ENCODE results near the gene PNPLA3. TPM values are rescaled to one million over a fixed set of nuclear protein-coding genes. Genes with fewer than 3 reads are reported as not detected.

The PNPLA3 gene
- total and polyA plus RNA-seq, 2 of the 4 experiments (the other 2 are of a cell fraction) = 3.6 to 7.5 TPM

GRCh38 chr22:43931771-43932170, 8.2 kb downstream of the PNPLA3 start:
- Histone ChIP-seq H3K9me1 (ENCODE audit: insufficient read depth, low read length) (peaks cover 5% of the 10 kb centered on the region; the same call in 1 of the 2 replicates), H3K4me2 (ENCODE audit: low read depth, low read length) (no peak overlapping the region), H4K5ac (ENCODE audit: low read depth, low read length) (no peak overlapping the region), H2AK9ac (replicated peaks; ENCODE audit: low read depth, low read length, poor library complexity) (no peak overlapping the region), H2BK20ac (ENCODE audit: low read depth, low read length) (no peak overlapping the region), H2AK5ac (ENCODE audit: low read depth, low read length) (no peak overlapping the region), H3K23ac (ENCODE audit: low read depth, low read length) (no peak overlapping the region), H3K4me3 (ENCODE audit: insufficient read depth, low read depth, low read length) (no peak overlapping the region), H3K56ac (ENCODE audit: extremely low read depth, insufficient read depth, low read length) (no peak overlapping the region), H3K27me3 (ENCODE audit: control insufficient read depth, insufficient read depth, low read length) (no peaks in the 10 kb centered on the region), H4K91ac (ENCODE audit: insufficient read depth, low read depth, low read length) (no peak overlapping the region), H3K79me1 (ENCODE audit: low read depth in 1 of 2, low read length in 2 of 2) (no peaks in the 10 kb centered on the region), H2BK15ac (ENCODE audit: low read depth, low read length) (no peak overlapping the region), H3K4ac (ENCODE audit: low read depth, low read length) (no peak overlapping the region), H3K18ac (ENCODE audit: low read depth, low read length) (no peak overlapping the region), H3K9me3 (ENCODE audit: control insufficient read depth, insufficient read depth, low read length) (no peaks in the 10 kb centered on the region), H2AFZ (replicated peaks; ENCODE audit: low read length, poor library complexity) (no peak overlapping the region), H4K8ac (ENCODE audit: low read depth in 2 of 2, low read length in 2 of 2) (no peak overlapping the region), H3K9ac (ENCODE audit: low read depth, low read length) (no peak overlapping the region), H2BK120ac (ENCODE audit: low read depth, low read length) (no peak overlapping the region), H3K36me3 (ENCODE audit: control insufficient read depth, insufficient read depth, low read length) (peaks cover 32% of the 10 kb centered on the region), H2BK5ac (ENCODE audit: low read depth, low read length, poor library complexity, severe bottlenecking) (no peak overlapping the region), H3K4me1 (ENCODE audit: control insufficient read depth, insufficient read depth, low read length) (no peaks in the 10 kb centered on the region), H3K14ac (replicated peaks; ENCODE audit: low read depth, low read length) (no peak overlapping the region), H3K27ac (ENCODE audit: insufficient read depth, low read length) (no peak overlapping the region), H4K20me1 (ENCODE audit: insufficient read depth, low read length) (no peaks in the 10 kb centered on the region)
- ATAC-seq (ENCODE audit: low read depth) (no peak), DNase-seq (no peak)
- intact Hi-C loops (cut with micrococcal nuclease) (no loop called here), in situ Hi-C loops (cut with MboI; ENCODE audit: low sequenced_read_pairs) (no loop called here), dilution Hi-C loops (cut with HindIII; ENCODE audit: low sequenced_read_pairs, unreplicated experiment) (no loop called here)
- WGBS, 2 experiments (ENCODE audit: extremely low coverage in 2 of 2, insufficient read length in 1 of 2) = no CpG with 5 or more reads among the region's 4 CpGs
- POLR2A ChIA-PET (ENCODE audit: unreplicated experiment) = no interaction called here
- no TSS peak for BruUV-seq (replicated peaks)
- CTCF ChIA-PET = no interaction called here
- TF ChIP-seq MAZ (IDR thresholded peaks at IDR 0.05; ENCODE audit: borderline replicate concordance, low read depth, low read length) = no peak
- TF ChIP-seq, protein P1, sequence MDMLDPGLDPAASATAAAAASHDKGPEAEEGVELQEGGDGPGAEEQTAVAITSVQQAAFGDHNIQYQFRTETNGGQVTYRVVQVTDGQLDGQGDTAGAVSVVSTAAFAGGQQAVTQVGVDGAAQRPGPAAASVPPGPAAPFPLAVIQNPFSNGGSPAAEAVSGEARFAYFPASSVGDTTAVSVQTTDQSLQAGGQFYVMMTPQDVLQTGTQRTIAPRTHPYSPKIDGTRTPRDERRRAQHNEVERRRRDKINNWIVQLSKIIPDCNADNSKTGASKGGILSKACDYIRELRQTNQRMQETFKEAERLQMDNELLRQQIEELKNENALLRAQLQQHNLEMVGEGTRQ (IDR thresholded peaks at IDR 0.05; ENCODE audit: low read depth, low read length) = no peak
- TF ChIP-seq NFE2L2 (IDR thresholded peaks at IDR 0.05; ENCODE audit: low read depth, low read length) = no peak
- no peak for TF ChIP-seq RFX5 (IDR thresholded peaks at IDR 0.05; ENCODE audit: low read depth, low read length)
